ENCODE measurements around the gene POLR1D. TPM values are rescaled to one million over a fixed set of nuclear protein-coding genes. Genes with fewer than 3 reads are reported as not detected.

The POLR1D gene
- total and polyA plus RNA-seq, 4 donors, result 47.3 to 92.4 (median 83.1) TPM

DNA sequence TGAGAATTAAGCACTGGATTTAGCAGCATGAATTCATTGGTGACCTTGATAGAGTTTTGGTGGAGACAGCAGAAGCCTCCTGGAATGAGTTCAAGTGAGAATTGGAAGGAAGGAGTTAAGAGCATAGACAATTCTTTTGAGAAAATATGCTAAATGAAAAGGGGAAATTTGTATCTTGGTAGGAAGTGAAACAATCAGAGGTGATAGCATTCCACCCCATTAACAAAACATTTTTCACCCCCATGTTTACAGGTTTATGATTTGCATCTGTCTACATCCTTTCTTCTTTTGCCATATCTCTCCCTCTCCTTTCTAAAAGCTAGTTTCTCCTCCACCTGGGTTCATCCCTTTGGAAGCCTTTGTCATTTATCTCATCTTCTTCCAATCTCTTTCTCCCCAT, 28.8 kb upstream of the POLR1D start:
- Histone ChIP-seq H3K27ac (ENCODE audit: low read depth, low read length) (no peak overlapping the region), H3K4me1 (ENCODE audit: control insufficient read depth, insufficient read depth, low read length) (no peaks in the 10 kb centered on the region), H3K4me3 (ENCODE audit: low read depth, low read length) (no peak overlapping the region), H3K27me3 (ENCODE audit: control insufficient read depth, insufficient read depth, low read length) (no peaks in the 10 kb centered on the region), H3K36me3 (ENCODE audit: control insufficient read depth, insufficient read depth, low read length) (no peaks in the 10 kb centered on the region), H3K9me3 (ENCODE audit: control insufficient read depth, insufficient read depth, low read length) (no peaks in the 10 kb centered on the region)
- no peak for DNase-seq (ENCODE audit: low read depth in 4 of 6, low spot score in 6 of 6)

DNA sequence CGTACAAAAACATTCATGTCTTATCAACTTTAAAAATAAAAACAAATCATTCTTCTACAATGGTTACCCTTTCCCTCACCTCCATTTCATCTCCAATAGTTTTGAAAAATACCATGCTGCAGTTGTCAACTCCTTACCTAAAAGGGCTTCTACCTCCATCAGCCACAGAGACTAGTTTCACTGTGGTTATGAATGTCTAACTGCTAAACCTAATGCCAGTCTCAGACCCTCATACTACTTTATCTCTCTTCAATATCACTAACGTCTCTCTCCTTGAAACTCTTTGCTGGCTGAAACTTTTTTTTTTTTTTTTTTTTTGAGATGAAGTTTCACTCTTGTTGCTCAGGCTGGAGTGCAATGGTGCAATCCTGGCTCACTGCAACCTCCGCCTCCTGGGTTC, 28.4 kb upstream of the POLR1D start:
- no peaks in the 10 kb centered on the region for H3K36me3 ChIP-seq (ENCODE audit: control insufficient read depth, insufficient read depth, low read length)
- no peak for DNase-seq (ENCODE audit: low read depth in 4 of 6, low spot score in 6 of 6)
- no peaks in the 10 kb centered on the region for H3K27me3 ChIP-seq (ENCODE audit: control insufficient read depth, insufficient read depth, low read length)
- no peaks in the 10 kb centered on the region for H3K4me1 ChIP-seq (ENCODE audit: control insufficient read depth, insufficient read depth, low read length)
- no peak overlapping the region for H3K4me3 ChIP-seq (ENCODE audit: low read depth, low read length)
- 100% methylated on average over 1 of the region's 3 CpGs for whole genome bisulfite sequencing (ENCODE audit: insufficient coverage)
- H3K27ac ChIP-seq (ENCODE audit: low read depth, low read length), result no peak overlapping the region
- H3K9me3 ChIP-seq (ENCODE audit: control insufficient read depth, insufficient read depth, low read length), result no peaks in the 10 kb centered on the region

DNA sequence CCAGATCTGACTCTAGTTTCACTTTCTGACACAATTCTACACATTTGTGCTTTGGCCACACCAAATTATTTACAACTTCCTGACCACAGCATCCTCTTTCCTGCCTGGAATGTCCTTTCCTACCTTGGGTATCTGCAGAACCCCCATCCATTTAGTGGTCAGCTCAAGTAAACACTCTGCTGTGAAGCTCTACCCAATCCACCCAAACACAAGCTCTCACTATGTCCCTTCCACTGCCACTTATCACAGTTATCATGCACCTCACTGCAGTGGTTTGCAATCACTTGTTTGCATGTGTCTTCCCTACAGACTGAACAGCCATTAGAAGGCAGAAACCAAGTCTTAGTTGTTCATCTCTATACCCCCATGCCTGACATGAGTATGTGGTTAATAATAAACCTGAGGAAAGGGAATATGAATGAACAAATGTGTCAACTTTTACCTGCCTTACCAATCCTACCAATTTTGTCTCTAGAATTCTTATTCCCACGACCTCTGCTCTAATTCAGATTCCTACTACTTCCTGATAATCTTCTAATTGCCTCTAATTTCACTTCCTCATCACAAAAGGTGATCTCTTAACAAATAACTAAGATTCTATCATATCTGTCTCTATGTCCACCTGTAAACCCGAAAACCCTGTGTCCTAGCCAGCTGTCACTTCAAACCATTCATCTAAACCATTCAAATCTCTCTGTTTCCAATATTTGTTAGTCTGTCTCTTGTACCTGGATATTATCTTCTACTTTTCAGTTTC, 26.5 kb upstream of the POLR1D start:
- Histone ChIP-seq H3K4me1 (ENCODE audit: control insufficient read depth, insufficient read depth, low read length) (no peaks in the 10 kb centered on the region), H3K9me3 (ENCODE audit: control insufficient read depth, insufficient read depth, low read length) (no peaks in the 10 kb centered on the region), H3K27ac (ENCODE audit: low read depth, low read length) (no peak overlapping the region), H3K36me3 (ENCODE audit: control insufficient read depth, insufficient read depth, low read length) (no peaks in the 10 kb centered on the region), H3K27me3 (ENCODE audit: control insufficient read depth, insufficient read depth, low read length) (no peaks in the 10 kb centered on the region), H3K4me3 (ENCODE audit: low read depth, low read length) (no peak overlapping the region)
- WGBS (ENCODE audit: insufficient coverage), result 76% methylated on average over 2 of the region's 2 CpGs
- DNase-seq (ENCODE audit: low read depth in 4 of 6, low spot score in 6 of 6), result no peak

DNA sequence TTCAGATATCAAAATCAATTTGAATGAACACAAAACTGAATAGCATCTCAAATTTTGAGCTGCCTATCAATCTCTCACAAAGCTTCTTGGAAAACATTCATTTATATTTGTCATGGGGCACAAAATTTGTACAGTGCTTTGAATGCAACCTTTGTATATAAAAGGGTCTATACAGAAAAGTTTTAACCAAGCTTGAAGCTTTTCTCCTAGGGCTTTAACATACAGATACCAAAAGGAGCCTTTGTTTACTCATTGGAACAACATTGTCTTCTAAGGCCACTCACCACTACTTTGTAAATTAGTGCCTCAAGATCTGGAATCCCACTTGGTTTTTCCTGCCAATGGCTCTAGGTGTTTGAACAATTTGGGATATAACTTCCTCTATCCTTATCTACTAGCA, 22.6 kb upstream of the POLR1D start:
- Histone ChIP-seq H3K4me3 (ENCODE audit: low read depth, low read length) (no peak overlapping the region), H3K4me1 (ENCODE audit: control insufficient read depth, insufficient read depth, low read length) (no peaks in the 10 kb centered on the region), H3K27ac (ENCODE audit: low read depth, low read length) (no peak overlapping the region), H3K27me3 (ENCODE audit: control insufficient read depth, insufficient read depth, low read length) (no peaks in the 10 kb centered on the region), H3K36me3 (ENCODE audit: control insufficient read depth, insufficient read depth, low read length) (no peaks in the 10 kb centered on the region), H3K9me3 (ENCODE audit: control insufficient read depth, insufficient read depth, low read length) (no peaks in the 10 kb centered on the region)
- no peak for DNase-seq (ENCODE audit: low read depth in 4 of 6, low spot score in 6 of 6)

DNA sequence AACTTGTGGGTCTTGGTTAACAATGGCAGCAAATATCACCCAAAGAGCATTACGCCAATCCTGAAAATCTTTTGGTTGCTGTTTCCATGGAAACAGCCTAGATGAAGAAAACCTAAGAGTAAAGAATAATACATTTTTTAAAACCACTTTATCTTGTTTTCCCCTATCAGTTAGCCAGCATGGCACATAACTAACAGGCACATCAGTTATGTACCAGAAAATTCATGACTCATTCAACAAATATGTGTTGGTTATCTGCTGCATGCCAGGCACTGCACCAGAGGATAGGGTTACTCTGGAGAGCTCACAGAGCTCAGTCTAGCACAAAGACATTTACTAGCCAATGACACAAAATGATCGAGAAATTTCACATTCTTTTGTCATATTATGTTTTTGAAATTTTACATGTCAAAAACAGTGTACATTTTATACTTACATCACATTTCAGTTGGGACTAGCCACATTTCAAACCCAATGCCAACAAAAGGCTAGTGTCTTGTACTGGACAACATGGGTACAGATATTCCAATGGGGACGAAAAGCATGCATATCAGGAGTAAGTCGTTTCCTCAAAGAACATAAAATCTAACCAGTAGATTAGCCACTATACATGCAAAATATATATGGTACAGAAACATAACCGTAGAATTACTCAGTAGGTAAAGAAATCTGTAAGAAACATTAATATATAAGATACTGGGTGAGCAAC, 21.7 kb upstream of the POLR1D start:
- no CpG with 5 or more reads among the region's 5 CpGs for WGBS (ENCODE audit: insufficient coverage)
- Histone ChIP-seq H3K4me3 (ENCODE audit: low read depth, low read length) (no peak overlapping the region), H3K27me3 (ENCODE audit: control insufficient read depth, insufficient read depth, low read length) (no peaks in the 10 kb centered on the region), H3K9me3 (ENCODE audit: control insufficient read depth, insufficient read depth, low read length) (no peaks in the 10 kb centered on the region), H3K4me1 (ENCODE audit: control insufficient read depth, insufficient read depth, low read length) (no peaks in the 10 kb centered on the region), H3K27ac (ENCODE audit: low read depth, low read length) (no peak overlapping the region), H3K36me3 (ENCODE audit: control insufficient read depth, insufficient read depth, low read length) (no peaks in the 10 kb centered on the region)
- peak in 1 of 6 donors; percentile 22 for DNase-seq (ENCODE audit: low read depth in 4 of 6, low spot score in 6 of 6)

DNA sequence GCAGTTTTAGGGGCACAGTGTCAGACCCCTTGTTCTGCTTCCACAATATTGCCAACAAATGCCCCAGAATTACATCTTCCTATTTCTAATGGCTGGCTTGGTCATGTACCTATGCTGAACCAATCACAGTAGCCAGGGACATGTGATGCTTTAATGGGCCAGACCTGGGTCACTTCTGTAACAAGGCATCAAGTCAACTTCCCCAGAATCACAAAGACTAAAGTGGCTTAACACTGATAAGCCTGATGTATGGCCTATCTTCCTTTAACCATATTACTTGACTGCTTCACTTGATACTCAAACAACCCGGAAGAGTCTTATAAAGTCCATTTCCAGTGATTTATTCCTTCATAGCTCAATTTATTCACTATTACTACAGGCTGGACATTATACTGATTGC, 21.0 kb upstream of the POLR1D start:
- no CpG with 5 or more reads among the region's 1 CpG for WGBS (ENCODE audit: insufficient coverage)
- DNase-seq (ENCODE audit: low read depth in 4 of 6, low spot score in 6 of 6), result no peak
- H3K9me3 ChIP-seq (ENCODE audit: control insufficient read depth, insufficient read depth, low read length), result no peaks in the 10 kb centered on the region
- H3K27ac ChIP-seq (ENCODE audit: low read depth, low read length), result no peak overlapping the region
- H3K36me3 ChIP-seq (ENCODE audit: control insufficient read depth, insufficient read depth, low read length), result no peaks in the 10 kb centered on the region
- H3K4me1 ChIP-seq (ENCODE audit: control insufficient read depth, insufficient read depth, low read length), result no peaks in the 10 kb centered on the region
- H3K4me3 ChIP-seq (ENCODE audit: low read depth, low read length), result no peak overlapping the region
- no peaks in the 10 kb centered on the region for H3K27me3 ChIP-seq (ENCODE audit: control insufficient read depth, insufficient read depth, low read length)

DNA sequence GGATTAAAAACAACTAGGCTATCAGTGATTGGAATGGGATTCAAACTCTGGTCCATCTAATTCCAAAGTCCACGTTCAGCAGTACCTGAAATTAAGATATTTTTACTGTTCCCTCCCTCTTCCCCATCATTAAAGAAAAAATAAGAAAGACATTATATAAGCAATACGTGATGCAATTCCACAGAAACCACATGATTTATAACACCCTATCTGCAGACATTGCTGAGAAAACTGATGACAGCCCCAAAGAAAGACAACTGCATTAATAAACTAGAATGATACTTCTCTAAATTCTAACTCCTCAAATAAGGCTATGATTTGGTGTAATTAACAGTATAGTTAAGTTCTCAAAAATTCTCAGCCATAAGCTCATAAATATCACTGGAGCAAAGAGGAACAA, 20.5 kb upstream of the POLR1D start:
- H3K4me1 ChIP-seq (ENCODE audit: control insufficient read depth, insufficient read depth, low read length), result no peaks in the 10 kb centered on the region
- DNase-seq (ENCODE audit: low read depth in 4 of 6, low spot score in 6 of 6), result no peak
- no peak overlapping the region for H3K27ac ChIP-seq (ENCODE audit: low read depth, low read length)
- H3K36me3 ChIP-seq (ENCODE audit: control insufficient read depth, insufficient read depth, low read length), result no peaks in the 10 kb centered on the region
- H3K4me3 ChIP-seq (ENCODE audit: low read depth, low read length), result no peak overlapping the region
- H3K9me3 ChIP-seq (ENCODE audit: control insufficient read depth, insufficient read depth, low read length), result no peaks in the 10 kb centered on the region
- no peaks in the 10 kb centered on the region for H3K27me3 ChIP-seq (ENCODE audit: control insufficient read depth, insufficient read depth, low read length)
- WGBS (ENCODE audit: insufficient coverage), result no CpG with 5 or more reads among the region's 2 CpGs

DNA sequence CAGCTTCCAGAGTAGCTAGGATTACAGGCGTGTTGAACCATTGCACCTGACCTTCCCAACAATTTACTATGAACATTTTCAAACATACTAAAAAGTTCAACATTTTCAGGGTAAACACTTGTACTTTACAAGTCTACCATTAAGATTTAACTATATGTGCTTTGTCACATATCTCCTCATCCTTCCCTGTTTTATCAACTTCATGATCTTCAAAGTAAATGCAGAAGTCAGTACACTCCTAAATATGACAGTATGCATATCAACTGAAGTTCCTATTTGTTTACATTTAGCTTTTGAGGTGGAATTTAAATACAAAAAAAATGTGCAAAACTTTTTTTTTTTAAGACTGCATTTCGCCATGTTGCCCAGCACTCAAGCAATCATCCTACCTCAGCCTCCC, 19.9 kb upstream of the POLR1D start:
- H3K4me3 ChIP-seq (ENCODE audit: low read depth, low read length), result no peak overlapping the region
- no peak overlapping the region for H3K27ac ChIP-seq (ENCODE audit: low read depth, low read length)
- no peaks in the 10 kb centered on the region for H3K27me3 ChIP-seq (ENCODE audit: control insufficient read depth, insufficient read depth, low read length)
- no peaks in the 10 kb centered on the region for H3K36me3 ChIP-seq (ENCODE audit: control insufficient read depth, insufficient read depth, low read length)
- no peaks in the 10 kb centered on the region for H3K9me3 ChIP-seq (ENCODE audit: control insufficient read depth, insufficient read depth, low read length)
- H3K4me1 ChIP-seq (ENCODE audit: control insufficient read depth, insufficient read depth, low read length), result no peaks in the 10 kb centered on the region
- DNase-seq (ENCODE audit: low read depth in 4 of 6, low spot score in 6 of 6), result no peak
- 94% methylated on average over 2 of the region's 2 CpGs for WGBS (ENCODE audit: insufficient coverage)

DNA sequence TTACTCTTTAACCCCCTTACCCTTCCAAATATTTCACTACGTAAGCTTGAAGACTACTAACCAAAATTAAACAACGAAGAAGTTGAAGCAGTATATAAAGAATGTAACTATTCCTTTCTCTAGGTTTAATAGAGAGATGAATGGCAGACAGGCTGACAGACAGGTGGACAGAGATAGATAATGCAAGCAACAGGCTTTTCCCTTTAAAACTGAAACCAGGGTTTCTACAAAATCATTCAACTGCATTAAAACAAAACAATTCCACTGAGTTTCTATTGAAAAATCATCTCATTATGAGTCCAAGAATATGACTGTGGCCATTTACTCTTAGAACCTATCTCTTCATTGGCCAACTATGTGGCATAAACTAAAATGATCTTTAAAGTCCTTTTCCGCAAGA, 16.6 kb upstream of the POLR1D start:
- no peaks in the 10 kb centered on the region for H3K36me3 ChIP-seq (ENCODE audit: control insufficient read depth, insufficient read depth, low read length)
- no peaks in the 10 kb centered on the region for H3K9me3 ChIP-seq (ENCODE audit: control insufficient read depth, insufficient read depth, low read length)
- WGBS (ENCODE audit: insufficient coverage), result no CpG with 5 or more reads among the region's 3 CpGs
- H3K27ac ChIP-seq (ENCODE audit: low read depth, low read length), result no peak overlapping the region
- DNase-seq (ENCODE audit: low read depth in 4 of 6, low spot score in 6 of 6), result no peak
- no peaks in the 10 kb centered on the region for H3K4me1 ChIP-seq (ENCODE audit: control insufficient read depth, insufficient read depth, low read length)
- H3K27me3 ChIP-seq (ENCODE audit: control insufficient read depth, insufficient read depth, low read length), result no peaks in the 10 kb centered on the region
- no peak overlapping the region for H3K4me3 ChIP-seq (ENCODE audit: low read depth, low read length)

DNA sequence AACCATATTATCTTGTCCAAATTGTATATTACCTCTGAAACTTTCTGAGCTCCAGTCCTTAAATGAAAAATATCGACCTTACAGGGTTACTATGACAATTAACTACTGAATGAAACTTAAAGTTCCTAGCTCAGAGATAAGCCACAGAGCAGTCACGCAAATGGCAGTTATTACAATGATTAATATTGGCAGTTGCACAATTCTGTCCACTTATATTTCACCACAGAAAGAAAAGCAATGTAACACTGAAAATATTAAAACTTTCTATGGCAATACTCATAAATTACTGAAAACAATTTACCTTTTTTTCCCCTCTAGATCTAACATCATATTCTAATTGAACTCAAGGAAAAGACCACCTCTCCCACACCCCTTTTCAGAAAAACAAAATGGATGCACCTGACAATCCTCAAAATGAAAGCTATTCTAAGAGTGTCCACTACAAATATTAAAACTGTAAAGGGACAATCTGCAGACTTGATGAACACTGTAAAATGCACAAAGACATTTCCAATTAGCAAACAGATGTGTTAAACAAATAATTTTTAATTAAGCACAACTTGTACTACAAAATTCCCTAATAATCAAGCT, 16.0 kb upstream of the POLR1D start:
- no peak for DNase-seq (ENCODE audit: low read depth in 4 of 6, low spot score in 6 of 6)
- Histone ChIP-seq H3K27me3 (ENCODE audit: control insufficient read depth, insufficient read depth, low read length) (no peaks in the 10 kb centered on the region), H3K4me1 (ENCODE audit: control insufficient read depth, insufficient read depth, low read length) (no peaks in the 10 kb centered on the region), H3K36me3 (ENCODE audit: control insufficient read depth, insufficient read depth, low read length) (no peaks in the 10 kb centered on the region), H3K27ac (ENCODE audit: low read depth, low read length) (no peak overlapping the region), H3K9me3 (ENCODE audit: control insufficient read depth, insufficient read depth, low read length) (no peaks in the 10 kb centered on the region), H3K4me3 (ENCODE audit: low read depth, low read length) (no peak overlapping the region)
- no CpG with 5 or more reads among the region's 2 CpGs for WGBS (ENCODE audit: insufficient coverage)

All from spinal cord (tissue), 10 donors.